Astrocyte (in vitro differentiated cells and primary cell): ENCODE measurements around the gene AP4S1. TPM values are rescaled to one million over a fixed set of nuclear protein-coding genes. Genes with fewer than 3 reads are reported as not detected.

ENCODE experiments used
- DNase-seq: peaks from one replicate; pipeline ENCODE4 v3.0.0-alpha.2; 2010; ENCODE audit warnings: low read depth
- FAIRE-seq: peaks from 2 replicates; lab custom pipeline; 2011; peaks lifted over from hg19 to GRCh38; lab: Jason Lieb, UNC
- H2AFZ ChIP-seq: 2 replicates; pipeline ENCODE4 v1.6.0; 2012; ENCODE audit warnings: low read depth, low read length, inconsistent platforms
- H3K27ac ChIP-seq: 2 replicates; pipeline ENCODE4 v1.5.1; 2011; ENCODE audit warnings: low read depth, low read length, inconsistent platforms
- H3K27me3 ChIP-seq: 2 replicates; pipeline ENCODE4 v1.6.0; 2011; ENCODE audit warnings: low read length, inconsistent platforms; ENCODE audit not compliant: insufficient read depth
- H3K36me3 ChIP-seq: 2 replicates; pipeline ENCODE4 v1.5.1; 2011; ENCODE audit warnings: low read length, inconsistent platforms; ENCODE audit not compliant: insufficient read depth
- H3K4me1 ChIP-seq: 2 replicates; pipeline ENCODE4 v1.5.1; 2011; ENCODE audit warnings: low read length, inconsistent platforms; ENCODE audit not compliant: insufficient read depth
- H3K4me2 ChIP-seq: 2 replicates; pipeline ENCODE4 v1.6.0; 2012; ENCODE audit warnings: low read length, inconsistent platforms
- H3K4me3 ChIP-seq: 2 replicates; pipeline ENCODE4 v1.5.1; 2011; ENCODE audit warnings: low read depth, mild to moderate bottlenecking, low read length, inconsistent platforms; ENCODE audit not compliant: insufficient read depth
- H3K79me2 ChIP-seq: 2 replicates; pipeline ENCODE4 v1.6.0; 2012; ENCODE audit warnings: mild to moderate bottlenecking, low read length, inconsistent platforms; ENCODE audit not compliant: insufficient read depth
- H3K9ac ChIP-seq: 2 replicates; pipeline ENCODE4 v1.6.0; 2012; ENCODE audit warnings: mild to moderate bottlenecking, low read length, inconsistent platforms
- H3K9me3 ChIP-seq: 2 replicates; pipeline ENCODE4 v1.5.1; 2012; ENCODE audit warnings: low read depth, mild to moderate bottlenecking, low read length, inconsistent platforms; ENCODE audit not compliant: insufficient read depth
- H4K20me1 ChIP-seq: 2 replicates; pipeline ENCODE4 v1.6.0; 2012; ENCODE audit warnings: low read length, inconsistent platforms; ENCODE audit not compliant: insufficient read depth
- H3K27ac Mint-ChIP-seq: one replicate; pipeline ENCODE4 v1.8.0; 2021; ENCODE audit warnings: mild to moderate bottlenecking, mixed read lengths; ENCODE audit not compliant: unreplicated experiment
- H3K27me3 Mint-ChIP-seq: one replicate; pipeline ENCODE4 v1.8.0; 2021; ENCODE audit warnings: low read depth, mixed read lengths; ENCODE audit not compliant: unreplicated experiment
- H3K36me3 Mint-ChIP-seq: one replicate; pipeline ENCODE4 v1.8.0; 2021; ENCODE audit warnings: low read depth, mixed read lengths; ENCODE audit not compliant: unreplicated experiment
- H3K4me1 Mint-ChIP-seq: one replicate; pipeline ENCODE4 v1.8.0; 2021; ENCODE audit warnings: low read depth, mixed read lengths; ENCODE audit not compliant: unreplicated experiment
- H3K4me3 Mint-ChIP-seq: one replicate; pipeline ENCODE4 v1.8.0; 2021; ENCODE audit warnings: mild to moderate bottlenecking, moderate library complexity, mixed read lengths; ENCODE audit not compliant: unreplicated experiment
- H3K9me3 Mint-ChIP-seq: one replicate; pipeline ENCODE4 v1.8.0; 2021; ENCODE audit warnings: mild to moderate bottlenecking, mixed read lengths; ENCODE audit not compliant: unreplicated experiment
- EZH2 ChIP-seq: IDR thresholded peaks from 2 replicates; pipeline ENCODE4 v1.6.1; 2012; ENCODE audit warnings: mild to moderate bottlenecking, low read length, inconsistent platforms; ENCODE audit not compliant: insufficient read depth
- total RNA-seq: library from RNA; stranded (reverse); gene quantifications from 2 replicates; pipeline ENCODE4 v1.2.1, GENCODE V29; 2021
- TF ChIP-seq, protein P1 (sequence below): IDR thresholded peaks from 2 replicates; pipeline ENCODE4 v1.5.1; 2011; ENCODE audit warnings: low read depth, mild to moderate bottlenecking, inconsistent platforms, low read length, moderate library complexity; ENCODE audit not compliant: insufficient read depth

AP4S1 gene
- total RNA-seq, 1 donor from 2014 or later = 5.7 TPM

DNA sequence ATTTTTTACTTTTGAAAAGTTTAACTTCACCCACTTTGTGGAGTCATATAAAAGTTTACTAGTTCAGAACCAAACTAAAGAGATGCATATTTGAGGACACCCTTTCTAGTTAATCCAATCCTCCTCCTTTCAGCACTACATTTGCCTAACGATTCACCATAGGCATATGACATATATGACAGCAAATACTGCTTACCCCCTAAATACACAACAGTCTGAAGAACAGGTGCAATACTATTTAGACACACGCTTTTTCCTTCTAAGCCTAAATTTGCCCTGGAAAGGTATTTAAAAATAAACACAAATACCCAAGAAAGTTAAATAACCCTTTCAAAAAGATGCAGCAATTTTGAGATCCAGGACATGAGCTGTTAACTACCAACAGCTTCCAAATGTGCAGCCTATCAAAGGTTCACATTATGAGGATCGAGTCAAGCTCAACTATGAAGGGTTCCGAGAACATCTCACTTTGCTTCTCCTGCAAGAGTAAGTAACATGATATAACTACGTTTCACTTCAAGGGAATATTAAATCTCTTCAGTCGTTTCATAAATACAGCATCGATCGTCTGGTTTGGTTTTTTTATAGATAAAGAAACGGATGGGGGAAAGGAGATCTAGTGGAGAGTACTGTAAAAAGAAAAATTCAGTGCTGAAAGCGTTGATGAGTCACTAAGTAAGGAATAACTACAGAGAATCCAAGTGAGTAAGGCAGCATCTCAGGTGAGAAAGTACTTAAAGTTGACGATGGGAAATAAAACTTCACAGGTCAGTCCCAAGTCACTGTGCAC, 677 bp upstream of the AP4S1 start:
- peak overlapping the region; percentile 92 for H3K9ac ChIP-seq
- peaks cover 54% of the 10 kb centered on the region for H4K20me1 ChIP-seq
- peaks cover 10% of the 10 kb centered on the region for H3K4me1 ChIP-seq
- H3K9me3 Mint-ChIP-seq = peaks cover 3% of the 10 kb centered on the region
- DNase-seq = peak; percentile 22
- H3K4me2 ChIP-seq = peak overlapping the region; percentile 93
- no peak for FAIRE-seq
- H3K4me1 Mint-ChIP-seq = peaks cover 6% of the 10 kb centered on the region
- H3K9me3 ChIP-seq = no peaks in the 10 kb centered on the region
- H3K4me3 Mint-ChIP-seq = peak overlapping the region; percentile 96
- H3K4me3 ChIP-seq = peak overlapping the region; percentile 96
- peak overlapping the region; percentile 79 for H3K27ac Mint-ChIP-seq
- H3K27ac ChIP-seq = peak overlapping the region; percentile 94
- TF ChIP-seq EZH2 = no peak
- TF ChIP-seq, protein P1, sequence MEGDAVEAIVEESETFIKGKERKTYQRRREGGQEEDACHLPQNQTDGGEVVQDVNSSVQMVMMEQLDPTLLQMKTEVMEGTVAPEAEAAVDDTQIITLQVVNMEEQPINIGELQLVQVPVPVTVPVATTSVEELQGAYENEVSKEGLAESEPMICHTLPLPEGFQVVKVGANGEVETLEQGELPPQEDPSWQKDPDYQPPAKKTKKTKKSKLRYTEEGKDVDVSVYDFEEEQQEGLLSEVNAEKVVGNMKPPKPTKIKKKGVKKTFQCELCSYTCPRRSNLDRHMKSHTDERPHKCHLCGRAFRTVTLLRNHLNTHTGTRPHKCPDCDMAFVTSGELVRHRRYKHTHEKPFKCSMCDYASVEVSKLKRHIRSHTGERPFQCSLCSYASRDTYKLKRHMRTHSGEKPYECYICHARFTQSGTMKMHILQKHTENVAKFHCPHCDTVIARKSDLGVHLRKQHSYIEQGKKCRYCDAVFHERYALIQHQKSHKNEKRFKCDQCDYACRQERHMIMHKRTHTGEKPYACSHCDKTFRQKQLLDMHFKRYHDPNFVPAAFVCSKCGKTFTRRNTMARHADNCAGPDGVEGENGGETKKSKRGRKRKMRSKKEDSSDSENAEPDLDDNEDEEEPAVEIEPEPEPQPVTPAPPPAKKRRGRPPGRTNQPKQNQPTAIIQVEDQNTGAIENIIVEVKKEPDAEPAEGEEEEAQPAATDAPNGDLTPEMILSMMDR = no peak
- H3K27me3 ChIP-seq = no peaks in the 10 kb centered on the region
- H3K36me3 ChIP-seq = peaks cover 15% of the 10 kb centered on the region
- H2AFZ ChIP-seq = peak overlapping the region; percentile 88
- peaks cover 13% of the 10 kb centered on the region for H3K36me3 Mint-ChIP-seq
- no peaks in the 10 kb centered on the region for H3K27me3 Mint-ChIP-seq
- peaks cover 64% of the 10 kb centered on the region for H3K79me2 ChIP-seq

DNA sequence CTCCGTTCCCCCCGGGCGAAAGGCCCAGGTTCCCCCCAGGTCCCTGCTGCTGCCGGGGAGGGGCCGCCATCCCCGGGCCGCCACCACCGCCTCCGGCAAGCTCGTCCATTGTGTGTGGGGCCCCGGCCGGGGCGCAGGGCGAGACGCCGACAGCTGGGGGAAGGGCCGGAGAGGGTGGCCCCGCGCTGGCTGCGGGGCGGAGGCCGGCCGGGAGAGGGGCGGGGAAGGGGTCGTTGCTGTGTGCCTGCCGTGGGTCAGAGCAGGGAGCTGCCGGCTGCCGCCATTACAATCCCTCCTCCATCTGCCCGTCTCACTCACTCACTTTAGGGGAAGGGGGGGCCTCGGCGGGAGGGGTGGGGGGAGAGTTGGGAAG, 614 bp downstream of the AP4S1 start, which contains the start of gene STRN3:
Gene STRN3, minus strand, starts transcription at position 303 of the 373 bp plus-strand sequence. Its CDS starts 194 bp downstream, at position 109.
- Histone ChIP-seq H3K9me3 (no peaks in the 10 kb centered on the region), H2AFZ (peak within 1 kb of the TSS; percentile 90), H3K9ac (peak within 1 kb of the TSS; percentile 92), H3K4me2 (peak within 1 kb of the TSS; percentile 93), H3K27ac (peak within 1 kb of the TSS; percentile 94), H3K27me3 (no peaks in the 10 kb centered on the region), H3K4me1 (peaks cover 10% of the 10 kb centered on the region), H4K20me1 (peaks cover 41% of the 10 kb centered on the region), H3K79me2 (peaks cover 54% of the 10 kb centered on the region), H3K4me3 (peak within 1 kb of the TSS; percentile 96), H3K36me3 (peaks cover 11% of the 10 kb centered on the region)
- FAIRE-seq = no peak
- H3K27ac Mint-ChIP-seq = peak within 1 kb of the TSS; percentile 95
- TF ChIP-seq EZH2 = no peak
- TF ChIP-seq, protein P1 = no peak
- DNase-seq = no peak
- peak within 1 kb of the TSS; percentile 96 for H3K4me3 Mint-ChIP-seq
- peaks cover 6% of the 10 kb centered on the region for H3K4me1 Mint-ChIP-seq
- H3K9me3 Mint-ChIP-seq = peaks cover under 1% of the 10 kb centered on the region
- no peaks in the 10 kb centered on the region for H3K27me3 Mint-ChIP-seq
- H3K36me3 Mint-ChIP-seq = peaks cover 10% of the 10 kb centered on the region
